ENCODE results near the gene RDH5.

The RDH5 gene, protein sequence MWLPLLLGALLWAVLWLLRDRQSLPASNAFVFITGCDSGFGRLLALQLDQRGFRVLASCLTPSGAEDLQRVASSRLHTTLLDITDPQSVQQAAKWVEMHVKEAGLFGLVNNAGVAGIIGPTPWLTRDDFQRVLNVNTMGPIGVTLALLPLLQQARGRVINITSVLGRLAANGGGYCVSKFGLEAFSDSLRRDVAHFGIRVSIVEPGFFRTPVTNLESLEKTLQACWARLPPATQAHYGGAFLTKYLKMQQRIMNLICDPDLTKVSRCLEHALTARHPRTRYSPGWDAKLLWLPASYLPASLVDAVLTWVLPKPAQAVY

DNA sequence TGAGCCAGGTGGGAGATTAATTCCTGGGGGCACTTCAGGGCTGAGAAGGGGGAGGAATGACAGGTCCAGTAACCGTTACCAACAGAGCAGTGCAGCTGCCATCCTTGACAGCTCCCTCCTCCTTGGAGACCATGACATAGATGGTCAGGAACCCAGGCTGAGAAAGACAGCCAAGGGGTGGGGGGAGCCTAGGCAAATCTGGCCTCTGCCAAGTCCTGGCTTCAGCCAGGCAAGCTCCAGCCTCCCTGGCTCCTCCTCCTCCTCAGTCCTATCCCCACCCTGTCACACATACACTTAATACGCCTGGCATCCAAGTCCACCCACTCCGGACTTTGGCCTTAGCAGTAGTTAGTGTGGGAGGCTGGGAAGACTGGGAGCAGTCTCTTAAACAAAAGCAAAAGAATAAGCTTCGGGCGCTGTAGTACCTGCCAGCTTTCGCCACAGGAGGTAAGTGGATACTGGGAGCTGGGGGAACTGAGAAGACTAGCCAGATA, at the start of gene RDH5:
Gene RDH5, plus strand, starts transcription at position 323 of the 494 bp plus-strand sequence. CDS start 792 bp downstream, outside the sequence.
- DNase-seq = peak; percentile 86

DNA sequence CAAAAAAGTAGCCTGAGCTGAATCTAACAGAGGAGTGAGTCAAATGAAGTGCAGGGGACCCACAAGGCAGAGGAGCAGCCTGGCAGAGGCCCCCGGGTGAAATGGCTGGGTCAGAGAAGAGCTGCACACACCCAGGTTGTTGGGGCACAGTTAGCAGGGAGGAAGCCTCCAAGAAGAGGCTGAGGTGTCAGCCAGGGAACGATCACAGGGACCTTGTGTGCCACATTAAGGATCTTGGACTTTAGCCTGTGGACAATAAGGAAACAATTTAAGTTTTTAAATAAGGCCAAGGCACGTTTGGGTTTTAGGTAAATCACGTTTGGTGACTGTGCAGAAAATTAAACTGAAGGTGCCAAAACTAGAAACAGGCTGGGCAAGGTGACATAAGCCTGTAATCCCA, 48.4 kb upstream of the RDH5 start:
- DNase-seq = no peak

DNA sequence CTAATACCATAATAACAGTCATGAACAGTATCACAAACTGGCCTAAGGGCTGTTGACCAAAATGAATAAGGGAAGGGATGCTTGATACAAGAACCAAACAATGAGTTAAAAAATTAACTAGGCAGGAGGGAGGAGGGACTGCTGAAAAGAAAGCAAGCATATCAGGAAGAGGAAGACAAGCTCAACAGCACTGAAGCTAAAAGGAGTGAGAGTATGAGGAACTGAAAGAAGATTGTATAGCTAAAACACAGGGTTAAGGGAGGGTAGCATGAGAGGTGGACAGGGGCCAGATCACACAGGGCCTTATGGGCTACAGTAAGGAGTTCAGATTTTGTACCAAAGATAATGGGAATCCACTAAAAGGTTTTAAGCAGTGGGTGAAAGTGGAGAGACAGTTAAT, 46.6 kb upstream of the RDH5 start:
- no peak for DNase-seq

DNA sequence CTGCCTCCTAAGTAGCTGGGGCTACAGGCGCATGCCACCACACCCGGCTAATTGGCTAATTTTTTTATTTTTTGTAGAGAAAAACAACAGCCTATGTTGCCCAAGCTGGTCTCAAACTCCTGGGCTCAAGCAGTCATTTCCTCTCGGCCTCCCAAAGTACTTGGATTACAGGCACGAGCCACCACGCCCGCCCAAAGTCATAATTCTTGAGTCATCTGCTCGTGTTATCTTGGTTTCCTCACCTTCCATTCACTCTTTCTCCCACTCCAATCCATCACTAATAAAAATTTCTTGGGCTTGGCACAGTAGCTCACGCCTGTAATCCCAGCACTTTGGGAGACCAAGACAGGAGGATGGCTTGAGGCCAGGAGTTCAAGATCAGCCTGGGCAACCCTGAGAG, 44.5 kb upstream of the RDH5 start:
- DNase-seq = no peak

DNA sequence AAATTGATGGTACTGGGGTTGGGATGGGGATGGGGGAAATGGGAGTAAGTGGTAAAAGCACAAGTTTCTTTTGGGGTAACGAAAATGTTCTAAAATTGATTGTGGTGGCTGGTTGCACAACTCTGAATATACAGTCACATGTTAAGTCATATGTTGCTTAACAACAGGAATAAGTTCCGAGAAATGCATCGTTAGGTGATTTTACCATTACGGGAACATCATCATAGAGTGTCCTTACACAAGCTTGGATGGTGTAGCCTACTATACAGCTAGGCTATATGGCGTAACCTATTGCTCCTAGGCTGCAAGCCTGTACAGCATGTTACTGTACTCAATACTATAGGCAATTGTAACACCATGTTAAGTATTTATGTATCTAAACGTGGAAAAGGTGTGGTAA, 43.5 kb upstream of the RDH5 start:
- no peak for DNase-seq

DNA sequence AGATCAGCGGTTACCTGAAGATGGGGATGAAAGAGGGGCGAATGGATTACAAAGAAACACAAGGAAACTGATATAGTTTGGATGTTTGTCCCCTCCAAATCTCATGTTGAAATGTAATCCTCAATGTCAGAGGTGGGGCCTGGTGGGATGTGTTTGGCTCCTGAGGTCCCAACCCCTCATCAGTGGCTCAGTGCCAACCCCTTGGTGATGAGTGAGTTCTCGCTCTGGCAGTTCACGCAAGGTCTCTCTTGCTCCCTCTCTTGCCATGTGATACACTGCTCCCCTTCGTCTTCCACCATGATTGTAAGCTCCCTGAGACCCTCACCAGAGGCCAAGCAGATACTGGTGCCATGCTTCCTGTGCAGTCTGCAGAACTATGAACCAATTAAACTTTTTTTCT, 40.5 kb upstream of the RDH5 start:
- DNase-seq = no peak

DNA sequence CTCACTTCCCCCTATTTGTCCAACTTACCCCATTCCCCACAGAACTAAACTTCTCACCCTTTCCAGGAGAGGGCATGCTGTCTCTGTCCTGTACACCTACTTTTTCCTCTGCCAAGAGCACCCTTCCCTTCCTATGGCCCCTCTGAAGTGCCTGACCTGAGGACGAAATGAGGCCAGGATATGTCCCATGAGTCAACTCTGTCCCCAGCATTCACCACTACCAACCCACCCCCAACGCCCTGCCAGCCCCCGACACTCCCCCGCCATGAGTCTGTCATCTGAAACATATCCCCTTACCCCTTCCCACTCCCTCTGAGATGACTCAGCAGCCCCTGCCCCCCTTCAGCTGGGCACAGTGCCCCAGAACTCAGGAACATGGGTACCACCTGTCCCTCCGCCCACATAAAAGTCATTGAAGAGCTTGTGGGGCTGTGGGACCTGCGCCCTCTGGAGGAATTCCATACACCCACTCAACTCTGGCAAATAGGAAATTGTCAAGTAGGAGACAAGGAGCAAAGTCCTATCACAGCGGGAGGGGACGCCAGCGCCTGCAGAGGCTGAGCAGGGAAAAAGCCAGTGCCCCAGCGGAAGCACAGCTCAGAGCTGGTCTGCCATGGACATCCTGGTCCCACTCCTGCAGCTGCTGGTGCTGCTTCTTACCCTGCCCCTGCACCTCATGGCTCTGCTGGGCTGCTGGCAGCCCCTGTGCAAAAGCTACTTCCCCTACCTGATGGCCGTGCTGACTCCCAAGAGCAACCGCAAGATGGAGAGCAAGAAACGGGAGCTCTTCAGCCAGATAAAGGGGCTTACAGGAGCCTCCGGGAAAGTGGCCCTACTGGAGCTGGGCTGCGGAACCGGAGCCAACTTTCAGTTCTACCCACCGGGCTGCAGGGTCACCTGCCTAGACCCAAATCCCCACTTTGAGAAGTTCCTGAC, 38.8 kb upstream of the RDH5 start:
- peak; percentile 38 for DNase-seq

DNA sequence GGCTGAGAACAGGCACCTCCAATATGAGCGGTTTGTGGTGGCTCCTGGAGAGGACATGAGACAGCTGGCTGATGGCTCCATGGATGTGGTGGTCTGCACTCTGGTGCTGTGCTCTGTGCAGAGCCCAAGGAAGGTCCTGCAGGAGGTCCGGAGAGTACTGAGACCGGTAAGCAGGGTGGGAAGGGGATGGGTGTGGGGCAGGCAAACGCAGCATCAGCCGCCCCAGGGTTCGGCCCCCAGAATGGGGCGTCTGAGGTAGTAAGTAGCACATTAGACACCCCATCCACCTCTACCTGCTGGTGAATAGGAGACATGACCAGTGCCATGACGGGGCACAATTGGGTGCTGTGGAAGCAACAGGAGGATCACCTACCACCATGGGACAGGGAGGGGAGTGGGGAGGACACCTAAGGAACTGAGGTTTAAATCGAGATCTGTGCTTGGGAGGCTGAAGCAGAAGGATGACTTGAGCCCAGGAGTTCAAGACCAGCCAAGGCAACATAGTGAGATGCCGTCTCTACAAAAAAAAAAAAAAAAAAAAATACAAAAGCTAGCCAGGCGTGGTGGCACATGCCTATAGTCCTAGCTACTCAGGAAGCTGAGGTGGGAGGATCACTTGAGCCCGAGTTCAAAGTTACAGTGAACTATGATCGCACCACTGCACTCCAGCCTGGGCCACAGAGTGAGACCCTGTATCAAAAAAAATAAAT, 38.0 kb upstream of the RDH5 start:
- DNase-seq = no peak

DNA sequence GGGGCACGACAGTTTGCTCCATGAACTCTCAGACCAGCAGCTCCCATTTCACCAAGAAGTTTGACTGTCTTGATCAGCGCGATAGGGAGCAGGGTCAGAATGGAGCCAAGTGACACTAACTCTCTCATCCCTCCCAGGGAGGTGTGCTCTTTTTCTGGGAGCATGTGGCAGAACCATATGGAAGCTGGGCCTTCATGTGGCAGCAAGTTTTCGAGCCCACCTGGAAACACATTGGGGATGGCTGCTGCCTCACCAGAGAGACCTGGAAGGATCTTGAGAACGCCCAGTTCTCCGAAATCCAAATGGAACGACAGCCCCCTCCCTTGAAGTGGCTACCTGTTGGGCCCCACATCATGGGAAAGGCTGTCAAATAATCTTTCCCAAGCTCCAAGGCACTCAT, 36.5 kb upstream of the RDH5 start:
- DNase-seq = no peak

DNA sequence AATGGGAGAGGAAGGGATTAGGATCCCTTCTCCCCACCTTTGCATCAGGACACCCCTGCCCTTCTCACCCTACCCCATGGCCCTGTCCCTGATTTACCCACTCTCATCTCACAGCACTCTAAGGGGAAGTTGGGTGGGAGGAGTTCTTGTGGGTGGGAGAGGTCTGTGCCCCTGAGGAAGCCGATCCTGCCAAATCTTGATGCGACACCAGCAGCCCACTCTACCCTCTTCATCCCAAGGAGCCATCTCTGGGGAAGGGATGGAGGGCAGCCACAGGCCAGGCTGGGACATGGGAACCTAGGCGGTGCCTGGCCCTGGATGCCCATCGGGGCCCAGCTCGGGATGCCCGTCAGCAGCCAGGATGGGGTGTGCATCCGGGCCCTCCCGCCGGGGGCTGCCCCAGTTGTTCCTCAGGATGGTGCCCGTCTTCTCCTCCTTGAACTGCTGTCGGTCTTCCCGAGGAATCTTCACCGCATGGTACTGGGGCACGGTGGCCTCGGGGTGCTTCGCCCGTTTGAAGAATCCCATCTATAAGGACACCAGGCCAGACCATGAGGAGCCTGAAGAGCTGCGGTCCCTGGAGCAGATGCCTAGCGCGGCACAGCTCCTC, 35.3 kb upstream of the RDH5 start:
- DNase-seq = no peak

DNA sequence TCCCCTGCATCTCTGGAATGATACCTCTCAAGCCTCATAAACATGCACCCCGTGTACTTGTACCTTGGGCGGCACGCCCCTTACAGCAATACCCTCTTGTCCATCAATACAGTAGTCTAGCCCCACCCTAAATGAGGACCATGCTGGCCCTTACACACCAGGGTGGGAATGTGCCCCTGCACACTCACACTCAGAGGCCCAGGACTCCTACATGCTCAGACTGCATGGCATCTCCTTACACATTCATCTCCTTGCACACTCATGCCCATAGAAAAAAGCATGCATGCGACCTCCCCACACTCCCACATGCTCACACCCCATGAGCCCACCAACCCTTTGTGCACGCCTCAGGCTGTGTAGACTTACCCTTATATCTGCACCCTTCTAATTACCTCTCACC, 34.5 kb upstream of the RDH5 start:
- DNase-seq = no peak

DNA sequence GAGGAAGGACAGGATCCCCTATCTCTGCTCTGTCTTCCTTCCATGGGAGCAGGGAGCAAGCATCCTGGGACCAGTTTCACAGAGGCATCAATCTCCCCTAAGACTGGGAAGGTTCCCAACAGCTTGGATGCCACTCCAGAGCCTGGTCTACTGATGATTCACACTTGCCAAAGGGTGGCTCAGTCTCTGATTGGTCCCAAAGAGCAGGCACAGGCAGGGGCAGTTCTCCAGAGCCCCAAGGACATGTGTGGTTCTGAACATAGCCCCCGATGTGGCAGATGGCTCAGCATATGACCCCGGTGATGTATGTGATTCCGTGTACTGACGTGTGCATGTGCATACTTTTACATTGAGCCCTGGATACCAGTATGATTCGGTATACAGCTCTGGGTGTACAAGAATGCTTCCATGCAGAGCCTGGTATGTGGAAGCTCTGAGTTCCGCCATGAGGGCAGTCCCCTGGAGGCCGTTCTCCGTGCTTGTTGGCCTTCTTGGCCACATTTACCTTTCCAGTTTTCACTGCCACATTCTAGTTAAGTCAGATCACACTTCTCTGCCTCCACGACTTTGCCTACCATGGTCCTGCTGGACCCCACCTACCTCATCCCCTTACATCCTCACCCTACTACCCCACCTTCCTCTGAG, 33.7 kb upstream of the RDH5 start:
- DNase-seq = no peak

DNA sequence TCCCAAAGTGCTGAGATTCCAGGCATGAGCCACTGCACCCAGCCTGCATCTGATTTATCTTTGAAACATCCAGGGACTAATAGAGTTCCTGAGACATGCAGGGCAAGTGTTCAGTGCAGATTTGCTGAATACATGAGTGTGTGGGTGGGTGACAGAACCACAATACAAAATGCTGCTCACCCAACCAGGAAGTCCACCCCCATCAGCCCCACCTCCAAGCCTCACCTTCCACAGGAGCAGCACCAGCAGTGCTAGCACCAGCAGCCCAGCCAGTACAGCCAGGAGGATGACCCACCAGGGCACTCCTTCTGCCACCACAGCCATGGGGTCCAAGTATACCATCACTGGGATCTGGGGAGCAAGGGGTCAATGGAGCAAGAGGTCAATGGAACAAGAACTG, 32.4 kb upstream of the RDH5 start:
- no peak for DNase-seq

DNA sequence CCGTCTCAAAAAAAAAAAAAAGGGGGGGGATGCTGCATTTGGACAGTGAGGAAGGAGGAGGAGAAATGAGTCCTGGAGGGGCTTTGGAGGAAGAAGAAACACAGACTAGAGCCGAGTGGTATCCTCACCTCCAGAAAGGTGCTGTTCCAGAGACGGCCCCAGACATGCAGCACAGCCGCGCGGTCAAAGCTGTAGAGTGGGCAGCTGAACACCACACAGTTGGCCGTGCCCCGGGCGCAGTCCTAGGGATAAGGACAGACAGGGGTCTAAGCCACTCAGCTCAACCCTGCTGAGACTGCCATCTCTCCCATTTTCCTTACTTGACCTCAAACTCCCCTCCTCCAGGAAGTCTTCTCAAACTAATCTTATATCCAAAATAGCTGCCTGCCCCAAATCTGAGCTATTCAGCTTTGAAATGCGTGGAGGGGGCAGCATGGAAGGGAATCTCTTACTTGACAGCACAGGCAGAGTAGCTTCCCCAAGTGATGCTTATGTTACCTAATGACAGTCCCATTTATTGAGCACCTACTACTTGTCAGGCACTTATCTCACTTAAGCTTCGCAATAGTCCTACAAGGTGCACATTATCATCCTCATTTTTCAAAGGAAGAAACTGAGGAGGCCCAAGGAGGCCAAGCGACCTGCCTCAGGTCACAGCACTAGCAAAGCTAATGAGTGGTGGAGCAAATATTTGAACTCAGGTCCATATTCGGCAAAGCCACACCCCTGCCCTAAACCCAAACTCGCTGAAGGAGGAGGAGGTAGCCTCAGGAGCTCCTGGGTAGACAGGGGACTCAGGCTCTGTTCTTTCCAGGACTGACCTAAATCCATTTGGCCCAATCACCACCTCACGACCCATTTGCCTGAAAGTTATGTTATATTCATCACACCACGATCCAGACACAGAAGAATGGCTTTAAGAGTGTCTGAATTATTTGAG, 31.2 kb upstream of the RDH5 start:
- no peak for DNase-seq

DNA sequence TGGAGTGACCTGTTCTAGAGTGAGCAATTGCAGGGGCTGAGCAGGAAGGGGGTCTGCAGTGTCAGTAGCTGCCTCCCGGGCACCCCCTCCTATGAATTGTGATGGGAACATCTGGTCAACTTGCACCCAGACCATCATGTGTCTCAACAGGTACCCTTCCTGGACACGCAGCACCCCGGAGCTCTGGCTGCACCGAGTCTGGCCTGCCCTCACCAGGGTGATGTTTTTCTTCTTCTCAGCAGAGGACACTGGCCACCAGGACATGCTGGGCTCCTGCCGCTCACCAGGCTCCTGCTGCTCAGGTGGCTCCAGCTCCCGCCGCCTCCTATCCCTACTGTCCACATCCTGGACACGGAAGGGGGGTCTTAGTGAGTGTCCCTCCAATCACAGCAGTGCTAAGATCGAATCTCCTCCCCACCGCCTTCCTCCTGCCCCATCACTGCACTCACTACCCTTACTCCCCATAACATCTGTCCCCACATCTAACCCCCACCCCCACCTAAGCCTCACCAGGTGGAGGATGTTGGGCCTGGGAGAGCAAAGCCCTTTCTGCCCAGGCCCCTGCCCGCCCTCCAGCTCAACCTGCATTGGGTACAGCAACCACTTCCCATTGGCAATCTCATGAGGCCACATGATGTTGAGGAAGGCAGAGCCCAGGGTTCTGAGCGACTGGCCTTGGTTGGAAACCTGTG, 27.4 kb upstream of the RDH5 start:
- DNase-seq = no peak

DNA sequence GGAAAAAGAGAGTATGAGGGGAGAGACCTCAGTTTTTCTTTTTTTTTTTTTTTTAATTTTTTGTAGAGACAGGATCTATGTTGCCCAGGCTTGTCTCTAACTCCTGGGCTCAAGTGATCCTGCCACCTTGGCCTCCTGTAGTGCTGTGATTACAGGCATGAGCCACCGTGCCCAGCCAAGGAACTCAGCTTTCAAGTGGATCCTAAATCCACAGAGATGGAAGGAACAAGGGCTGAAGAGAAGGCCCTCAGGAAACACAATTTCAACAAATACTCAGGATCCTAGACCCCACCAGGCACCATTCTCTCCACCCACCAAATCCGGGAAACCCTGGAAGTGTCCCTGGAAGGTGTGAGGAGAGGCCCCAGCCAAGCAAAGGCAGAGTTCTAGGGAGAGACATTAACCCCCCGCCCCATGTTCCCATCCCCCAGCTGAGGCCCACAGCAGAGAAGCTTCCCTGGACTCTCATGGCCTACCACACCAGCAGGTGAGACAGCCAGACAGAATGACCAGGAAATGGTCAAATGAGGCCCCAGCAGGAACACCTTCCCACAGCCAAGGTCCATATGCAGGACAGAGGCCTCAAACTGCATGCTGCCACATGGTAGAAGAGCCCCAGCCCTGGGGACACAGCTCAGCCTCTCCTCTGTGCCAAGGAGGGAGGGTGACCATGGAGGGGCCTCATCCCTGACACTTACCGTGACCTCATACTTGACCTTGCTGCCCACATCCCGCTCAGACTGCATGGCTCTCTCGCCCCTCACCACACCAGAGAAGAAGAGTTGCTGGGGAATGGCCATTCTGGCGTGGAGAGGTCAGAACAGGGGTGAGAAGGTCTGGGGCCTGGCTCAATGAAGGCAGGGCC, 26.6 kb upstream of the RDH5 start:
- DNase-seq = no peak

DNA sequence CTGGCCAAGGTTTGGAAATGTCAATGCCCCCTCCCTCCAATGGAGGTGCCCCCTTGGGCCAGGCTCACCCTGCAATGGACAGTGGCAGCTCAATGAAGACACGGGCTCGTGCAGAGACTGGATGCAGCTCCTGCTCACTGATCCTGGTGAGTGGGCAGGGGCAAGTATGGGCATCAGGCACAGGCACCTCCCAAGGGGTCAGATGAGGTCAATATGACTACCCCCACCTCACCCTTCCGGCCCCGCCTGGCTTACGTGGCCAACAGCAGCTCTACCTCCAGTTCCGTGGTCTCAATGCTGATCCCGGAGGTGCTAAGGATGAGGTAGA, 26.0 kb upstream of the RDH5 start:
- DNase-seq = no peak

DNA sequence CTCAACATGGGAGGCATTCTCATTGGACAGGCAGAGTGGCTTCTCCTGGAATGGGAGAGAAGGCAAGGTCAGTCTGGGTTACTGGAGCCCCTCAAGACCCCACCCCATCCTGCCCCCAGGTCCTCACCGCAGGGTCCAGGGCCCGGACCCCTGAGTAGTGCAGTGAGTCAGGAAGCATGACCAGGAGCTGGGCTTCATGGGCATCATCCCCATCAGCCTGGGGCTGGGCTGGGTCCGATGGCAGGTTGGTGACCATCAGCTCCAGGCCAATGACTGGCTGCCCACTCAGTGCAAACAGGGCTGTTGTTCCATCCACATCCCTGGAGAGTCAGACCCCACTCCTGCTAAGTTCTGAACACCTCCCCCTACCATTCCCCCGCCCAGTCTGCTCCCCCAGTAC, 25.5 kb upstream of the RDH5 start:
- DNase-seq = no peak

DNA sequence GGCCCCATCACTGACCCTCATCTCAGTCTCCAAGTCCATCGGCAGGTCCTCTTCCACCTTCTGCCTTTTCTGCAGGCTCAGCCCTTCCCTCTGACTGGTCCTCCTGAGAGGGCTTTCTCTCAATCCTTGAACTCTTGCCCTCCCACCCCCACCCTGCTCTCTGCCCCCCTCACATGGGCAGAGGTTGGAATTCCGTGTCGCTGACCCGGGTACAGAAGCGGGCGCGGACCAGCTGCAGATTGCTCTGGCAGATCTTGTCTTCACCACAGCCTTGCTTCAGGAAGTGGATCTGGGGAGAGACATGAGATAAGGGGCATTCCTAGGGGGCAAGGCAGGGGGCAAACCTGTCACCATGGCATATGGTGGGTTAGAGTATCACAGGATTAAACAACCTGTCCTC, 24.8 kb upstream of the RDH5 start:
- no peak for DNase-seq

DNA sequence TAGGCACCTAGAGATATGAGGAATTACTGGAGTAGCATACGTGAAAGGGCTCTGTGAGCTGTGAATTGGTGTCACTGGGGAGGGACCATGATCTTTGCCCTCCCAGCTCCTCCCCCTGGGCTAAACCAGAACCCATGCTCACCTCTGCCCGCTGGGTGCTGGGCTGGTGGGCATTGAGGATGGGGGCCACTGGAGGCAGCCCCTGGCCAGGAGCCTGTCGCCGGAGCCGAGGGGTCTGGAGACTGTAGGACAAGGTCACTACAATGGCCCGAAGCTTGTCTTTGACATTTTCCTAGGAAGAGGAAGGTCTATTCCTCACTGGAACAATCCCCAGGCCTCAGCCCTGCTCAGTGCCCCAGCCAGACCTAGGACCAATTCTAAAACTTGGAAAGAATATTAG, 24.1 kb upstream of the RDH5 start:
- no peak for DNase-seq
